ENCODE results near the gene PLEKHN1. TPM values are rescaled to one million over a fixed set of nuclear protein-coding genes. Genes with fewer than 3 reads are reported as not detected.
"Not testable (repeated sequence)": the region's sequence is repeated elsewhere in the genome, so short reads cannot be mapped to it uniquely, and the experiment has no call there.

The PLEKHN1 gene
- total RNA-seq, 1 experiment from 2014 or later: 0.60 TPM

GRCh38 chr1:974293-974640 is 8.0 kb downstream of the PLEKHN1 start:
- no peak for DNase-seq (ENCODE audit: low read depth)

- no peak for DNase-seq (ENCODE audit: low read depth)
Observed at GRCh38 chr1:974687-975328, 8.5 kb downstream of the PLEKHN1 start.

- no peak for DNase-seq (ENCODE audit: low read depth)
Observed at GRCh38 chr1:975365-975764, 9.1 kb downstream of the PLEKHN1 start.

- peak; percentile 72 for DNase-seq (ENCODE audit: low read depth)
Observed at GRCh38 chr1:975896-976683, 9.8 kb downstream of the PLEKHN1 start.

GRCh38 chr1:976791-977190 is 10.5 kb downstream of the PLEKHN1 start:
- not testable (repeated sequence) for DNase-seq (ENCODE audit: low read depth)

GRCh38 chr1:978069-978834 is 12.0 kb downstream of the PLEKHN1 start:
- no peak for DNase-seq (ENCODE audit: low read depth)

- DNase-seq (ENCODE audit: low read depth): no peak
Observed at GRCh38 chr1:978835-979743, 12.8 kb downstream of the PLEKHN1 start.

- no peak for DNase-seq (ENCODE audit: low read depth)
Observed at GRCh38 chr1:979744-980072, 13.4 kb downstream of the PLEKHN1 start.

- DNase-seq (ENCODE audit: low read depth): no peak
Observed at GRCh38 chr1:980137-980571, 13.9 kb downstream of the PLEKHN1 start.

- DNase-seq (ENCODE audit: low read depth): no peak
Observed at GRCh38 chr1:980602-981395, 14.5 kb downstream of the PLEKHN1 start.

GRCh38 chr1:981491-981954 is 15.2 kb downstream of the PLEKHN1 start:
- no peak for DNase-seq (ENCODE audit: low read depth)

- DNase-seq (ENCODE audit: low read depth): no peak
Observed at GRCh38 chr1:981955-982558, 15.8 kb downstream of the PLEKHN1 start, which contains the start of gene PERM1. TSS of gene PERM1 (minus strand) at chr1:982093. CDS start at chr1:981029, 1,064 bp downstream.

- DNase-seq (ENCODE audit: low read depth): no peak
Observed at GRCh38 chr1:982765-983436, 16.6 kb downstream of the PLEKHN1 start.

GRCh38 chr1:983798-984475 is 17.7 kb downstream of the PLEKHN1 start:
- DNase-seq (ENCODE audit: low read depth): no peak

GRCh38 chr1:984476-984814 is 18.2 kb downstream of the PLEKHN1 start:
- DNase-seq (ENCODE audit: low read depth): no peak

- no peak for DNase-seq (ENCODE audit: low read depth)
Observed at GRCh38 chr1:985126-985525, 18.8 kb downstream of the PLEKHN1 start.

GRCh38 chr1:988061-988460 is 21.8 kb downstream of the PLEKHN1 start:
- not testable (repeated sequence) for DNase-seq (ENCODE audit: low read depth)

GRCh38 chr1:991275-991674 is 25.0 kb downstream of the PLEKHN1 start:
- DNase-seq (ENCODE audit: low read depth): not testable (repeated sequence)

GRCh38 chr1:991895-992294 is 25.6 kb downstream of the PLEKHN1 start:
- DNase-seq (ENCODE audit: low read depth): no peak

All from RPMI7951 (cell line).